BE2C (cell line): ENCODE measurements around the gene TRIP4. TPM values are rescaled to one million over a fixed set of nuclear protein-coding genes. Genes with fewer than 3 reads are reported as not detected.
A peak's percentile ranks its signal among the peaks of the same experiment; 100 is the strongest.
"Not testable (repeated sequence)": the region's sequence is repeated elsewhere in the genome, so short reads cannot be mapped to it uniquely, and the experiment has no call there.

Source experiments
- DNase-seq: peaks from one replicate; pipeline ENCODE4 v3.0.0-alpha.2; 2020
- H3K27me3 ChIP-seq: fragments of 250-450 bp; sonication (Bioruptor Pico); 2 replicates; pipeline ENCODE4 v1.5.1; 2020; ENCODE audit warnings: mild to moderate bottlenecking
- H3K36me3 ChIP-seq: fragments of 250-450 bp; sonication (Bioruptor Pico); 2 replicates; pipeline ENCODE4 v1.5.1; 2020; ENCODE audit warnings: mild to moderate bottlenecking
- H3K4me1 ChIP-seq: fragments of 250-450 bp; sonication (Bioruptor Pico); 2 replicates; pipeline ENCODE4 v1.5.1; 2020
- H3K4me3 ChIP-seq: 2 replicates; pipeline ENCODE4 v1.5.1; 2011; ENCODE audit warnings: low read depth, low read length
- H3K9me3 ChIP-seq: fragments of 250-450 bp; sonication (Bioruptor Pico); 2 replicates; pipeline ENCODE4 v1.5.1; 2020
- CTCF ChIP-seq: IDR thresholded peaks from 2 replicates; pipeline ENCODE4 v1.5.1; 2012; ENCODE audit warnings: mild to moderate bottlenecking, low read depth, low read length
- polyA plus RNA-seq: library from polyadenylated mRNA; unstranded; fragments of >200 nt; gene quantifications from one replicate; pipeline ENCODE4 v1.2.1, GENCODE V29; 2012; ENCODE audit warnings: low read depth, missing spikeins; ENCODE audit not compliant: insufficient read length, insufficient read depth

The TRIP4 gene
- 37.5 TPM for polyA plus RNA-seq

GRCh38 chr15:64387562-64388168 lies at the start of gene TRIP4:
TSS of gene TRIP4 (plus strand) at chr15:64387836. CDS start at chr15:64387864, 28 bp downstream.
- H3K36me3 ChIP-seq = no peaks in the 10 kb centered on the region
- H3K4me3 ChIP-seq = peak within 1 kb of the TSS; percentile 99
- TF ChIP-seq CTCF = peak; percentile 30; the same call in 1 of the 2 replicates
- no peaks in the 10 kb centered on the region for H3K27me3 ChIP-seq
- DNase-seq = peak; percentile 97
- H3K4me1 ChIP-seq = no peaks in the 10 kb centered on the region
- no peaks in the 10 kb centered on the region for H3K9me3 ChIP-seq

GRCh38 chr15:64340355-64340754 lies 47.3 kb upstream of the TRIP4 start:
- Histone ChIP-seq H3K27me3 (no peaks in the 10 kb centered on the region), H3K9me3 (no peaks in the 10 kb centered on the region), H3K36me3 (peaks cover 7% of the 10 kb centered on the region), H3K4me1 (peaks cover 10% of the 10 kb centered on the region), H3K4me3 (no peak overlapping the region)
- no peak for DNase-seq
- no peak for TF ChIP-seq CTCF

GRCh38 chr15:64341961-64342360 lies 45.7 kb upstream of the TRIP4 start:
- no peak for DNase-seq
- Histone ChIP-seq H3K9me3 (no peaks in the 10 kb centered on the region), H3K36me3 (peaks cover 7% of the 10 kb centered on the region), H3K4me3 (no peak overlapping the region), H3K4me1 (peaks cover 10% of the 10 kb centered on the region), H3K27me3 (no peaks in the 10 kb centered on the region)
- no peak for TF ChIP-seq CTCF

- TF ChIP-seq CTCF = no peak
- Histone ChIP-seq H3K9me3 (no peaks in the 10 kb centered on the region), H3K4me3 (no peak overlapping the region), H3K4me1 (peaks cover 10% of the 10 kb centered on the region), H3K27me3 (no peaks in the 10 kb centered on the region), H3K36me3 (peaks cover 7% of the 10 kb centered on the region)
- DNase-seq = no peak
Observed at GRCh38 chr15:64343222-64343621, 44.4 kb upstream of the TRIP4 start.

GRCh38 chr15:64343841-64344240 lies 43.8 kb upstream of the TRIP4 start:
- no peak for DNase-seq
- no peaks in the 10 kb centered on the region for H3K27me3 ChIP-seq
- no peaks in the 10 kb centered on the region for H3K9me3 ChIP-seq
- no peak for TF ChIP-seq CTCF
- peaks cover 10% of the 10 kb centered on the region for H3K4me1 ChIP-seq
- H3K36me3 ChIP-seq = peaks cover 7% of the 10 kb centered on the region
- no peak overlapping the region for H3K4me3 ChIP-seq

GRCh38 chr15:64344651-64345294 lies 42.9 kb upstream of the TRIP4 start:
- H3K27me3 ChIP-seq = no peaks in the 10 kb centered on the region
- H3K36me3 ChIP-seq = peaks cover 7% of the 10 kb centered on the region
- H3K9me3 ChIP-seq = no peaks in the 10 kb centered on the region
- peaks cover 10% of the 10 kb centered on the region for H3K4me1 ChIP-seq
- DNase-seq = no peak
- TF ChIP-seq CTCF = no peak
- no peak overlapping the region for H3K4me3 ChIP-seq

GRCh38 chr15:64346242-64346641 lies 41.4 kb upstream of the TRIP4 start:
- H3K36me3 ChIP-seq, H3K9me3 ChIP-seq, H3K27me3 ChIP-seq, DNase-seq, H3K4me1 ChIP-seq, H3K4me3 ChIP-seq: not testable (repeated sequence)
